ENCODE measurements around the gene GTPBP6. TPM values are rescaled to one million over a fixed set of nuclear protein-coding genes. Genes with fewer than 3 reads are reported as not detected.

The GTPBP6 gene
- total and polyA plus RNA-seq, 2 experiments from 2014 or later, result 41.4 to 66.8 TPM

DNA sequence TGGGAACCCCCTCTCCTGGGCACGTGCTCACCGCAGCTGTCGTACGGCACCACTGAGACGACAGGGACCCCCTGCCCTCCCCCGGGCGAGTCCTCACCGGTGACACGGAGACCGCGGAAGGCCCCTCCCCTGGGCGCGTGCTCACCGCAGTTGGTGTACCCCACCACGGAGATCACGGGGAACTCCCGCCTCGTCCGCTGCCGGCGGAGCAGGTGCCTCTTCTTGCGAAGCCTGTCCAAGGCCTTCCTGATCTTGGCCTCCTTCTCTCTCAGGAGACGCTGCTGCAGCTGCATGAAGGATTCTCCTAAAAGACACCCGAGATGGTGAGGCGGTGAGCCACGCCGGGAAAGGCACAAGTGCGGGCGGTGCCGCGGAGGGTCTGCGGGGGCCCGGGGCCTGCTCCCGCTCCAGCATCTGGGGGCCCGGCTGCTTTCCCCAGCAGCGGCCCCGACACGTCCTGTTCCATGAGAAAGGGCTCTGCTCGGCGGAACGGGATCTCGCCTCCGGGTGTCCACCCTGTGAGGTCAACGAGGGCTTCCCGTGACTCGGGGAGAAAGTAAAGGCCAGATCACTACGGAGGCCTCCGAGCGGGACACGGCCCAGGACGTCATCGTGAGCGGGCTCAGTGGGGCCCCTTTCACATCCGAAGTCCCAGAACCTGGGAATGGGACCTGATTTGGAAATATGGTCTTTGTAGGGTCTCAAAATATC is 5.8 kb downstream of the GTPBP6 start (continued):
- TF ChIP-seq, protein P1, sequence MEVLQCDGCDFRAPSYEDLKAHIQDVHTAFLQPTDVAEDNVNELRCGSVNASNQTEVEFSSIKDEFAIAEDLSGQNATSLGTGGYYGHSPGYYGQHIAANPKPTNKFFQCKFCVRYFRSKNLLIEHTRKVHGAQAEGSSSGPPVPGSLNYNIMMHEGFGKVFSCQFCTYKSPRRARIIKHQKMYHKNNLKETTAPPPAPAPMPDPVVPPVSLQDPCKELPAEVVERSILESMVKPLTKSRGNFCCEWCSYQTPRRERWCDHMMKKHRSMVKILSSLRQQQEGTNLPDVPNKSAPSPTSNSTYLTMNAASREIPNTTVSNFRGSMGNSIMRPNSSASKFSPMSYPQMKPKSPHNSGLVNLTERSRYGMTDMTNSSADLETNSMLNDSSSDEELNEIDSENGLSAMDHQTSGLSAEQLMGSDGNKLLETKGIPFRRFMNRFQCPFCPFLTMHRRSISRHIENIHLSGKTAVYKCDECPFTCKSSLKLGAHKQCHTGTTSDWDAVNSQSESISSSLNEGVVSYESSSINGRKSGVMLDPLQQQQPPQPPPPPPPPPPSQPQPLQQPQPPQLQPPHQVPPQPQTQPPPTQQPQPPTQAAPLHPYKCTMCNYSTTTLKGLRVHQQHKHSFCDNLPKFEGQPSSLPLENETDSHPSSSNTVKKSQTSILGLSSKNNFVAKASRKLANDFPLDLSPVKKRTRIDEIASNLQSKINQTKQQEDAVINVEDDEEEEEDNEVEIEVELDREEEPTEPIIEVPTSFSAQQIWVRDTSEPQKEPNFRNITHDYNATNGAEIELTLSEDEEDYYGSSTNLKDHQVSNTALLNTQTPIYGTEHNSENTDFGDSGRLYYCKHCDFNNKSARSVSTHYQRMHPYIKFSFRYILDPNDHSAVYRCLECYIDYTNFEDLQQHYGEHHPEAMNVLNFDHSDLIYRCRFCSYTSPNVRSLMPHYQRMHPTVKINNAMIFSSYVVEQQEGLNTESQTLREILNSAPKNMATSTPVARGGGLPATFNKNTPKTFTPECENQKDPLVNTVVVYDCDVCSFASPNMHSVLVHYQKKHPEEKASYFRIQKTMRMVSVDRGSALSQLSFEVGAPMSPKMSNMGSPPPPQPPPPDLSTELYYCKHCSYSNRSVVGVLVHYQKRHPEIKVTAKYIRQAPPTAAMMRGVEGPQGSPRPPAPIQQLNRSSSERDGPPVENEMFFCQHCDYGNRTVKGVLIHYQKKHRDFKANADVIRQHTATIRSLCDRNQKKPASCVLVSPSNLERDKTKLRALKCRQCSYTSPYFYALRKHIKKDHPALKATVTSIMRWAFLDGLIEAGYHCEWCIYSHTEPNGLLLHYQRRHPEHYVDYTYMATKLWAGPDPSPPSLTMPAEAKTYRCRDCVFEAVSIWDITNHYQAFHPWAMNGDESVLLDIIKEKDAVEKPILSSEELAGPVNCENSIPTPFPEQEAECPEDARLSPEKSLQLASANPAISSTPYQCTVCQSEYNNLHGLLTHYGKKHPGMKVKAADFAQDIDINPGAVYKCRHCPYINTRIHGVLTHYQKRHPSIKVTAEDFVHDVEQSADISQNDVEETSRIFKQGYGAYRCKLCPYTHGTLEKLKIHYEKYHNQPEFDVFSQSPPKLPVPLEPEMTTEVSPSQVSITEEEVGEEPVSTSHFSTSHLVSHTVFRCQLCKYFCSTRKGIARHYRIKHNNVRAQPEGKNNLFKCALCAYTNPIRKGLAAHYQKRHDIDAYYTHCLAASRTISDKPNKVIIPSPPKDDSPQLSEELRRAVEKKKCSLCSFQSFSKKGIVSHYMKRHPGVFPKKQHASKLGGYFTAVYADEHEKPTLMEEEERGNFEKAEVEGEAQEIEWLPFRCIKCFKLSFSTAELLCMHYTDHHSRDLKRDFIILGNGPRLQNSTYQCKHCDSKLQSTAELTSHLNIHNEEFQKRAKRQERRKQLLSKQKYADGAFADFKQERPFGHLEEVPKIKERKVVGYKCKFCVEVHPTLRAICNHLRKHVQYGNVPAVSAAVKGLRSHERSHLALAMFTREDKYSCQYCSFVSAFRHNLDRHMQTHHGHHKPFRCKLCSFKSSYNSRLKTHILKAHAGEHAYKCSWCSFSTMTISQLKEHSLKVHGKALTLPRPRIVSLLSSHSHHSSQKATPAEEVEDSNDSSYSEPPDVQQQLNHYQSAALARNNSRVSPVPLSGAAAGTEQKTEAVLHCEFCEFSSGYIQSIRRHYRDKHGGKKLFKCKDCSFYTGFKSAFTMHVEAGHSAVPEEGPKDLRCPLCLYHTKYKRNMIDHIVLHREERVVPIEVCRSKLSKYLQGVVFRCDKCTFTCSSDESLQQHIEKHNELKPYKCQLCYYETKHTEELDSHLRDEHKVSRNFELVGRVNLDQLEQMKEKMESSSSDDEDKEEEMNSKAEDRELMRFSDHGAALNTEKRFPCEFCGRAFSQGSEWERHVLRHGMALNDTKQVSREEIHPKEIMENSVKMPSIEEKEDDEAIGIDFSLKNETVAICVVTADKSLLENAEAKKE (CRISPR knock-in tag; IDR thresholded peaks at IDR 0.05), result no peak
- no peak for TF ChIP-seq ZNF114 (CRISPR knock-in tag; IDR thresholded peaks at IDR 0.05)

DNA sequence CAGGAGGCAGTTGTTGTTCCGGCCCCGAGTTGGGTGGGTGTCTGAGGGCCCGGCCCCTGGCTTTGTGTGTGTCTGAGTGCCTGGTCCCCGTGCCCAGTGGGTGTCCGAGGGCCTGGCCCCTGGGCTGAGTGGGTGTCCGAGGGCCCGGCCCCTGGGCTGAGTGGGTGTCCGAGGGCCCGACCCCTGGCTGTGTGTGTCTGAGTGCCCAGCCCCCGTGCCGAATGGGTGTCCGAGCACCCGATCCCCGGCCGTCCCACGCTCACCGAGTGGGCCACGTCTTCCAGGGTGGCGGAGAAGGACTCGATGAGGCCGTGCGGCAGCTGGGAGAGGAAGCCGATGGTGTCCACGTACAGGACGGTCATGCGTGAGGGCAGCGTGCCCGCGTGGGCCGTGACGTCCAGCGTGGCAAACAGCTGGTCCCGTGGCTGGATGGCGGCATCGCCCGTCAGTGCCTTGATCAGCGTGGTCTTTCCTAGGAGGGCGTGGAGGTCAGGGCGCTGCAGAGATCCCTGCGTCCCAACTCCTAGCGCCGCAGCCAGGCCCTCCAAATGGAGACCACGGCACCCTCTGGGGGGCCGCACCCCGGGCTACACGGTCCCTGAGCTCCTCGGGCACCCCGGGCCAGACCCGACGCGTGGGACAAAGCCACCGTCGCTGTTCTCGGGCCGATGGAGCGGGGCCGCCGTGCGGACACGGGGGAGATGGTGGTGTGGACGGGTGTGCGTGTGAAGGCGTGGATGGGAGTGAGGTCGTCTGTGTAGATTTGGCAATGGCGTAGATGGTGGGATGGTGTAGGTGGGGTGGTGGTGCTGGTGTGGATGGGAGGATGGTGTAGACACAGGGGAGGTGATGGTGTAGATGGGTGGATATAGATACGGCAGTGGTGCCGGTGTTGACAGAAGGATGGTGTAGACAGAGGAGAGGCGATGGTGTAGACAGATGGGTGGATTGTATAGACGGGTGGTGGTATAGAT is 7.2 kb downstream of the GTPBP6 start:
- no peak for TF ChIP-seq ZNF331 (CRISPR knock-in tag; IDR thresholded peaks at IDR 0.05; ENCODE audit: low read depth)
- TF ChIP-seq, protein P2, sequence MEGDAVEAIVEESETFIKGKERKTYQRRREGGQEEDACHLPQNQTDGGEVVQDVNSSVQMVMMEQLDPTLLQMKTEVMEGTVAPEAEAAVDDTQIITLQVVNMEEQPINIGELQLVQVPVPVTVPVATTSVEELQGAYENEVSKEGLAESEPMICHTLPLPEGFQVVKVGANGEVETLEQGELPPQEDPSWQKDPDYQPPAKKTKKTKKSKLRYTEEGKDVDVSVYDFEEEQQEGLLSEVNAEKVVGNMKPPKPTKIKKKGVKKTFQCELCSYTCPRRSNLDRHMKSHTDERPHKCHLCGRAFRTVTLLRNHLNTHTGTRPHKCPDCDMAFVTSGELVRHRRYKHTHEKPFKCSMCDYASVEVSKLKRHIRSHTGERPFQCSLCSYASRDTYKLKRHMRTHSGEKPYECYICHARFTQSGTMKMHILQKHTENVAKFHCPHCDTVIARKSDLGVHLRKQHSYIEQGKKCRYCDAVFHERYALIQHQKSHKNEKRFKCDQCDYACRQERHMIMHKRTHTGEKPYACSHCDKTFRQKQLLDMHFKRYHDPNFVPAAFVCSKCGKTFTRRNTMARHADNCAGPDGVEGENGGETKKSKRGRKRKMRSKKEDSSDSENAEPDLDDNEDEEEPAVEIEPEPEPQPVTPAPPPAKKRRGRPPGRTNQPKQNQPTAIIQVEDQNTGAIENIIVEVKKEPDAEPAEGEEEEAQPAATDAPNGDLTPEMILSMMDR (conservative IDR thresholded peaks at IDR 0.05; ENCODE audit: low read depth in 2 of 2), result no peak
- DNase-seq (ENCODE audit: low spot score) (no peak), ATAC-seq (no peak)
- Mint-ChIP-seq H3K27ac (no peak overlapping the region), H3K36me3 (ENCODE audit: low read depth) (peaks cover 63% of the 10 kb centered on the region), H3K4me1 (no peaks in the 10 kb centered on the region; the same call in 2 of the 3 replicates), H3K9me3 (peaks cover 5% of the 10 kb centered on the region; the same call in 1 of the 3 replicates), H3K4me3 (no peak overlapping the region), H3K27me3 (ENCODE audit: insufficient read depth, low read depth, poor library complexity) (peaks cover 17% of the 10 kb centered on the region)
- H3K4me3 ChIP-seq, result no peak overlapping the region
- H3K27ac ChIP-seq (ENCODE audit: low read depth), result no peak overlapping the region
- no peak overlapping the region for H3K4me2 ChIP-seq
- H3K79me2 ChIP-seq (replicated peaks; ENCODE audit: insufficient read depth), result 0 out of 2 replicates have a peak, but pooled peaks cover 4% of the 10 kb centered on the region
- H3K9me2 ChIP-seq (ENCODE audit: insufficient read depth), result no peaks in the 10 kb centered on the region
- peaks cover 18% of the 10 kb centered on the region for H3K36me3 ChIP-seq (ENCODE audit: insufficient read depth)
- peaks cover 7% of the 10 kb centered on the region for H4K20me1 ChIP-seq (replicated peaks; ENCODE audit: insufficient read depth)
- H2AFZ ChIP-seq, result no peak overlapping the region
- no peaks in the 10 kb centered on the region for H3K4me1 ChIP-seq (ENCODE audit: insufficient read depth)
- H3F3A ChIP-seq (replicated peaks; ENCODE audit: low read depth), result peaks cover 18% of the 10 kb centered on the region
- no peaks in the 10 kb centered on the region for H3K27me3 ChIP-seq (ENCODE audit: insufficient read depth)
